SKM-1 (cell line): ENCODE results near the gene UPK3A.

Experiments used
- DNase-seq: peaks from one replicate; lab custom pipeline; 2025; ENCODE audit not compliant: unreplicated experiment; lab: John Stamatoyannopoulos, UW

UPK3A gene

DNA sequence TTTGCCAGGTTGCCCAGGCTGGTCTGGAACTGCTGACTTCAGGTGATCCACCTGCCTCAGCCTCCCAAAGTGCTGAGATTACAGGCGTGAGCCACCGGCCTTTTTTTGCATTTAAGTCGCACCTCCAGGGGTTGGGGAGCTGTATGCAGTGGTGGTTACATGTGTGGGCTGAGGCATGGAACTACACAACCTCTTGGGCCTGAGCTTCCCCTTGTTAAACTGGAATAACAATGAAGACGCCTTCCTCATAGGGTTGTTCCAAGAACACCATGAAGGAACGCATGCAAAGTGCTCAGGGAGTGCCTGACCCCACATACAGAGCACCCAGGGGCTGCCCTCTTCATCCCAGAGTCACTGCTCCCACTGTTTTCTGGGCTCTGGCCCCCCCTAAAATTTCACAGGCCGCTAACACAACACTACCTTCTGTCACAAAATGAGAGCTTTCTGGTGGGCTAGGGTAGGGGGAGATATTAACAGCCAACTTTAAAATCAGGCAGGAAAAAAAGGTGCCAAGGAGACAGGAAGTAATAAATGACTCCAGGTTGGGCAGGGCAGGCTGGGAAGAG lies 23.7 kb downstream of the UPK3A start:
- DNase-seq = no peak

DNA sequence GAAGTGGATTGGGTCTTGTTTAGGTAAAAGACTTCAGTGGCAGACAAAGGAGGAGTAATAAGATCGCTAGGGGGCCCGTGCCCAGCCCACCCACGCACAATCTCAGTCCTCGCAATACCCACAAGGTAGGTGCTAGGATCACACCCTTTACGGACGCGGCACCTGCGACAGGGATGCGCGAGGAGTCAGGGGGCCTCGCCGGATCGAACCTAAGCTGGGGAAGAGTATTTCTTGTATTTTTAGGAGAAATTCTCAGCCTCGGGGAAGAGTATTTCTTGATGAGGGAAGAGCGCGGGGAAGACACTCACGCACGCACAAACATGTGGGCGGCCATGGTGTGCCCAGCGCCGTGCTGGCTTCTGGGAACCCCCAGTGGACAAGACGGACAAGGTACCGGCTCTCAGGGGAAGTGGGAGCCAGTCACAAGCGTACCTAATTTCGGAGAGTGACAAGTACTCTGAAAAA lies 24.2 kb downstream of the UPK3A start:
- no peak for DNase-seq

DNA sequence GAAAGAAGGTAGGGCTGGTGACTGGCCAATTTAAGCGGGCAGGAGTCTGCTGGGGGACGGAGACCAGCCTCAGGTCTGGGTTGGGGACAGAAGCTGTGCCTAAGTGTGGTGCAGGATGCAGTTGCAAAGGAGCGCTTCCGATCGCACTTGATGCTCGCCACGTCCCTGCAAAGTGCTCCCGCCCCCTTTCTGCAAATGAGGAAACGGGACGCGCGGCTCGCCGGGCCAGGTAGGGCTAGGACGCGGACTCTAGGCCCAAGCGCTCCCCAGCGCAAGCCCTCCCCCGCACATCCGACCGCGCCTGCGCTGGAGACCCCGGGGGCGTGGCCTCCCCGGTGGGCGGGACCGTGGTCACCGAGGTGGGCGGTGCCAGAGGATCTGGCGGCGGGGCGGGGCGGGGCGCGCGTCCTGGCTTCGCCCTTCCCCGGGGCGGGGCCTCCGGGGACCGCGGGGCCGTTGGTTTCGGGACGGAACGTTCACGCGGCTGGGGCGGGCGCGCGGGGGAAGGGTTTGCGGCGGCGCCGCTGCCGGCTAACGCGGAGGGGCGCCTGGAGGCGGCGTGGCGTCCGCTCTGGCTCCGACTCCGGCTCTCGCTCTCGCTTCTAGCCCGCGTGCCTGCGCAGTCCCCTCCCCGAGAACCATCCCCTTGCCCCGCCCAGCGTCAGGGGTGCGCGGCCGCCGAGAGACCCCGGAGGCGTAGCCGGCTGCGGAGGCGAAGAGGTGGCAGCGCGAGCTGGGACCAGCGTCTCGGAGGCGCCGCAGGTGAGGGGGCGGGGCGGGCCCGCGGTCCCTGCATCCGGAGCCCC lies 24.9 kb downstream of the UPK3A start, which contains the start of gene FAM118A:
Gene FAM118A (plus strand): TSS at position 513 of the 806 bp plus-strand sequence. CDS start 12,446 bp downstream, outside the sequence.
- DNase-seq = peak; percentile 95

DNA sequence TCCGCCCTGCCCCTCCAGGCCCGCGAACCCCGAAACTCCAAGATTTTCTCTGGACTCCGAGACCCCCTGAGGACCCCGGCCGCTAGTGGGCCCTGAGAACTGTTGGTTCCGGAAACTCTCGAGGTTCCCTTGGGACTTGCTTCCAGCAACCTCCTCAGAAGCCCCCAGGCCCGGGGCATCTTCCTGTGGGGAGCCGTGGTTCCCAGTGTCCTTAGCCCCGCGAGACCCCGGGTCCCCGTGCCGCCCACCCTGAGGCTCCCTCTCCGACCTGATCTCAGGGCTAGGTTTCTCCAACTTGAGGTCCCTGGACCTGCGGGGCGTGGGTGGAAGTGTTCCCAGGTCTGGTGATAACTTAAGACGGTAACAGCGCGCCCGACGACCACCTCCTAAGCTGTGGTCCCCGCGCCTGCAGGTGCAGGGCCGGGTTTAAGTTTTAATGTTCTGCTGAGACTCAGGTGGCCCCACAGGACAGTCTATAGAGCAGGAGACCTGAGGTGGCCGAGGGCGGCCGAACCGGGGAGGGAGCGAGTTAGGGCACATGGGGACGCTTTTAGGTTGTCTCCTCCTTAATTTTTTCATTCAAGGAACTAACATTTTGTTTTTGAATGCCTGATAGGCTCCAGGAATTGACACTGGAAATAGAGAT lies 25.7 kb downstream of the UPK3A start:
- no peak for DNase-seq

DNA sequence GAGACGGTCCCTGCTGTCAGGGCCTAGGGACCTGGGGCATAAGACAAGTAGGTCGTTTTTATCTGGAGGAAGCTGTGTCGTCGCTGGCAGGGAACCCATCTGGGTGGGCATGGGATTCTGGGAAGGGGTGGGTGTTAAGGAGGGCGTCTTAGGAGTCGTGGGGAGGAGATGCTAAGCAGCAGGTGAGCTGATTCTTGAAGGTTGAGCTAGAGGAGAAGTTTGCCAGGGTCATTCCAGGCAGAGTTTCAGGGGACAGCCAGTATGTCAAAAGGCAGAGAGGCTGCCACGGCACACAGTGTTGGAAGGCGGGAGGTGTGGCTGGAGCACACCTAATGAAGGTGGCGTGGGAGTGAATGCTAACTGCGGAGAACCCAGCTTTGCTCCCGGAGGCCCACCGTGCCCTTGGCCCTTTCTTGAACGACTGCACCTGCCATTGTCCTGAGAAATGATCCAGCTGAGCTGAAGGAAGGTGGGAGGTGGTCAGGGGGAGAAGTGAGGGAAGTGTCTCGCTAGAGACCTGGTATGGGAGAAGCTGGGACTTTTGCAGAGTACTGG lies 26.3 kb downstream of the UPK3A start:
- no peak for DNase-seq

DNA sequence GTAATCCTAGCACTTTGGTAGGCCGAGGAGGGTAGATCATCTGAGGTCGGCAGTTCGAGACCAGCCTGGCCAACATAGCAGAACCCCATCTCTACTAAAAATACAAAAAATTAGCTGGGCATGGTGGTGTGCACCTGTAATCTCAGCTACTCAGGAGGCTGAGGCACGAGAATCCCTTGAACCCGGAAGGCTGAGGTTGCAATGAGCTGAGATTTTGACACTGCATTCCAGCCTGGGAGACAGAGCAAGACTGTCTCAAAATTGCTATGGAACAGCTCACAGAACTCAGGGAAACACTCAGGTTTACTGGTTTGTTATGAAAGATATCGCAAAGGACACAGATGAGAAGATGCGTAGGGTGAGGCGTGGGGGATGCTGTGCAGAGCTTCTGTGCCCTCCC lies 27.7 kb downstream of the UPK3A start:
- DNase-seq = no peak

DNA sequence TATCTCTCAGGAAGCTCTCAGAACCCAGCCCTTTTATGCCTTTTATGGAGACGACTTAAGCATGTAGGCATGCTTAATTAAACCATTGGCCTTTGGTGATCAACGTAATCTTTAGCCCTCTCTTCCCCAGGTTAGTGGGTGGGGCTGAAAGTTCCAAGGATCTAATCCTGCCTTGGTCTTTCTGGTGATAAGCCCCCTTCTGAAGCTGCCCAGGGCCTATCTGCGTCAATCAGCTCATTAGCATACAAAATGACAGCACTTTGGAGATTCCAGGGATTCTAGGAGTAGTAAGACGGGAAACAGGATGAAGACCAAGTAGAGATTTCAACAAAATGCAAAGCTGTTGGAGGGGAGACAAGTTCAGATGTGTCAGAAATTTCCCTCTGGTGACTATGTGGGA lies 28.1 kb downstream of the UPK3A start:
- DNase-seq = no peak

DNA sequence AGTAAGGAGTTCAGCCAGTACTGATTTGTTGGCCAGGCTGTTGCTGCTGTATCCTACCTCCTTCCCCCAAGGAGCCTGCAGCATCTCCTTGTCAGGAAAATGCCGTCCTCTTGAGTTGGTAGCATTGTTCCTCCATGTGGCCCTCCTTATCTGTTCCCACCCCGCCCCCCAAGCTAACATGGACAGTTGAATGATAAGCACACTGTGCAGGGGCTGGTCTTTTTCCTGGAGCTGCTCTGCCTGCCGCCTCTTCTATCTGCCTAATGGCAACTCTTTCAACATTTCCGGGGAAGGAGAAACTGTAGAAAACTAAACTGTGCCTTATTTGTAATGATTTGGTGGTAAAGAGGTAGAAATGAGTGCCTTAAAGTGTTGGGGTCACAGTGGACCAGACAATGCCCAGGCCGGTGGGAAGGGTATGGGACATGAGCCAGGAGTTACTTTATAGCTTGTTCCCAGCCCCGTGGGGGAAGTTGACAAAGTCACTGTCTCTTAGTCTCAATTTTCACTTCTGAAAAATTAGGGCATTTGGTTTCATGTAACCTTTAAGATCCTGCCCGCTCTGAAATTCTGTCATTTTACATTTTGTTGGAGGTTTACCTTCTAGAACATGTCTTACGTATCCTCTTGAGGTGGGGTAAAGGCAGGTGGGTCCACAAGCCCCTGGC lies 29.4 kb downstream of the UPK3A start:
- DNase-seq = no peak

DNA sequence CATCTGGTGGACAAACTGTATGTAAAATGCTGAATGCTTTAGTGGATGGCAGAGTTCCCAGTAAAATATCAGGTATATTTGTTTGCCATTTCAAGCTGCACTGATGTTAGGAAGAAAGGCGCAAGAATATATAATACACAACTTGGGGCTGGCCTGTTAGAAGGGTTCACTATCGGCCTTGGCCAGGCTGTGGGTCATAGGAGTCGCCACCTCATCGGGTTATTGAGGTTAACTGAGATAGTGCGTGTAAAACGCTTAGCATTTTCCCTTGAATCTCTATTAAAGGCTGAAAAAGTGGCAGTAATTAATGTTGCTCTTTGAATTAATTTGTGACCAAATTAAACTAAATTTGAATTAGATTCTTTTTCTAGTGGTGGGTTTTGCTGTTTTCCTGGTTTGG lies 30.0 kb downstream of the UPK3A start:
- no peak for DNase-seq

DNA sequence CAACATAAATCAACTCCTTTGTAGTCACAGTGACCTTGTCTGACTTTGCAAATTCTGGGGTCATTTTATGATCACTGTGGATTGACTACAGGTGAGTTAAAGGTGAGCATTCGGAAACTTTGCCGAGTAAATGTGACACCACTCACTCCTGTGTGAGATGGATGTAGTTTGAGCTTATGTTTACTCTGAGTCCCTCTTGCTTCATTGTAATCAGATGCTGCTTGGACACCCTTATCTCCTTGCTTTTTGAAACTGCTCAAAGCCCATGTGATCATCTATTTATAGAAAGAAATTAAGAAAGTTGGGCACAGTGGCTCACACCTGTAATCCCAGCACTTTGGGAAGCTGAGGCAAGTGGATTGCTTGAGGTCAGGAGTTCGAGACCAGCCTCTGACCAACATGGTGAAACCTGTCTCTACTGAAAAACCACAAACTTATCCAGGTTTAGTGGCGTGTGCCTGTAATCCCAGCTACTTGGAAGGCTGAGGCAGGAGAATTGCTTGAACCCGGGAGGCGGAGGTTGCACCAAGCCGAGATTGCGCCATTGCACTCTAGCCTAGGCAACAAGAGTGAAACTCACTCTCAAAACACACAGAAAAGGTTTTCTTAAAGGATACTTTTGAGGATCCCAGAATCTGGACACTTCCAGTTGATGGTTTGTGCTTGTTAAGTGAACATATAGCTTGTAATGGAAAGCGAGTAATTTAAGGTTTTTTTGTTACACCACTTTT lies 32.2 kb downstream of the UPK3A start:
- DNase-seq = no peak

DNA sequence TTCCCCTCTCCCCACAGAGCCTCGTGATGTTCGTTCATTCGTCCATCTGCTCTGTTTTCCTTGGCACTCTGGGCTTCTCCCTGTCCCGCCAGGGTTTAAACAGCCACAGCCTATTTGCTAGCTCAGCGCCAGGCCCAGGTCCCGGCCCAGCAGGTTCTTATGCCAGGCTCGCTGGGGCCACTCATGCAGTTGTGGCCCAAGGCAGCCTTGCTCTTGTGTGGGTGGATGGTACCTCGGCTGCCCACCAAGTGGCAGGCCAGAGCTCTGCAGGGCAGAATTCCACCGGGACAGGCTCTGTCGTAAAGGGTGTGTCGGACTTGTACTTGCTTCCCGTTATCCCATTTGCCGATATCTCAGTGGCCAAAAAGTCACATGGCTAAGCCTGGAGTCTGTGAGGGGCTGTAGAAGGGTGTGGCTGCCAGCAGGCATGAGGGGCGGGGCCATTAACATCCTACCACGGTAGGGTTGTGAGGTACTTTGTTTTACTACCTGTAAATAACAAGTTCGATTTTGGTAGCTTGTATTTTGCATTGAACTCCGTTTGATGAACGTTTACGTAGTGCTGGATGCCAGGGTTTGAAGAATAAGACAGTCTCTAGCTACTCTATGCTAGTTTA lies 32.9 kb downstream of the UPK3A start:
- no peak for DNase-seq

DNA sequence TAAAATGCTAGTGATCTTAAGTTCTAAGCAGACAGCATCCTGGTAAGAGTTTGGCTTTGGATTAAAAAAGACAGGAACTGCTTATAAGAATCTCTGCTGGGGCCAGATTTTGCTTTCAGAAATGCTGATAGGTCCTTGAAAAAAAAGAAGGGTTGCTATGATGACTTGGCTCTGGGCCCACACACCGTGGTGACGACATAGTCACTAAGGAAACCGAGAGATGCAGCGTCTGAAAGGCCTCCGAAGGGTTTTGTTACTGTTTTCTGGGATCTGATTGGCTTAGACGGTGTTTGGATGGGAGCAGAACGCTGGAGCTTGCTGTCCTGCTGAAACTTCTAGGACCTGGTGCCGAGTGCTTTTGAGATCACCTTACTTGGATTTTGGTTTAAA lies 33.4 kb downstream of the UPK3A start:
- no peak for DNase-seq

DNA sequence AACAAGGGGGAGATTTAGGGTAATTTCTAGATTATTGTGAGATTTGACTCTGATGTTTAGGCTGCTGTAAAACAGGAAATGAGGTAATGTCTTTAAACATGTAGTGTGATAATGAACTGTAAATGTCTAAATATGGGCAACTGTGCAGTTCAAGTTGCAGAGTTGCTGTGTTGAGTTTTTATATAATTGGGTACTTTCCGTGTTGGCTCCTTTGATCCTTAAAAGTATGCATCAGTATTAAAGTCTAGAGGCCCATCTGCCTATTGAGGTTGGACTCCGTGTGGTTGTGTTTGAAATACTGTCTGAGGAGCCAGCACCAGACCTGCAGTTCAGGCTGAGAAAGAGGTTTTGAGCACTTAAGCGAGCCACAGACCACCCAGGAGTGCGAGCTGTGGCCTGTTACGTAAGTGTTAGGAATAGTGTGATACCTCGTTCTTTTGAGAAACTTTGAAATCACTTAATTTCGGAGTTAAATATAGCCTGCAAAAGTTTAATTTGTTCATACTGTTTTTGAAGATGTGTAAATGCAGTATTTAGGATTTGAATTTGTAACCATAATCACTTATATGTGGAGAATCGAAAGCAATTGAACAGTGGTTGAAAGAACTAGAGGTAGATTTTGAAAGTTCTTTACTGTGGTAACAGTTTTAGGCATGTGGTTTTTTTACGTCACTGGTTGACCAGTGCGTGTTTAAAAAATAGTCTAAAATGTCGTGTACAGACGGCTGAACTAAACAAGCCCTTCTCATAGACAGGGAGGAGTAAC lies 34.0 kb downstream of the UPK3A start:
- no peak for DNase-seq

DNA sequence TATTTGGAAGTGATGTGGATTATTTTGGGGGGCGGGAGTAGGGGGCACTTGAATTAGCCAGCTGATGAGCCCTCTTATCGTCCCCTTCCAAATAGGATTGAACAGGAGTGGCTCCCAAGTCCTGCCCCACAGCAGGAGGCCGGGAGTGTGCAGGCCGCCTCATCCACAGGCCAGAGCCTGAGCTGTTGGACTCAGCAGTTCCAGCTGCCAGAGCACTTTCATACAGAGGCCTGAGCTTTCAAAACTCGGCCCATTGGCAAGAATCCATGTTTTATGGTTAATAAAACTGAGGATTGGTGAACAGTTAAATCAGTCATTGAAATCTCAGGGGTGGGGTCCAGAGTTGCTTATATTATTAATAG lies 34.6 kb downstream of the UPK3A start:
- no peak for DNase-seq

DNA sequence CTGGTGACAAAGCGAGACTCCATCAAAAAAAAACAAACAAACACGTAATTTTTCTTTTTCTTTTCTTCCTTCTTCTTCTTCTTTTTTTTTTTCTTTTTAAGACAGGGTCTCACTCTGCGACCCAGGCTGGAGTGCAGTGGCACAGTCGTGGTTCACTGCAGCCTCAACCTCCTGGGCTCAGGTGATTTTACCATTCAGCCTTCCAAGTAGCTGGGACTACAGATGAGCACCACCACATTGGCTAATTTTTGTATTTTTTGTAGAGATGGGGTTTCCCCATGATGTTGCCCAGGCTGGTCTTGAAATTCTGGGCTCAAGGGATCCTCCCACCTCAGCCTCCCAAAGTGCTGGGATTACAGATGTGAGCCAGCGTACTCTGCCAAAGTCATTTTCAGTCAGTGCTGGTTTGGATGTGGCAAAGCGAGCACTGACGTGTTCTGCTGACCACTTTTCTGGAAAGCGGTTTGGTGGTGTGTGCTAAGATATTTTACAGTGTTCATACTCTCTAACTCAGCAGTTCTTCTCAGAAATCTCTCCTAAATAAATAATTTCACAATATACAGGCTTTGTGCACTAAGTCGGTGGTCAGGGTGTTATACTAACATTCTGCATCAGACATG lies 35.7 kb downstream of the UPK3A start:
- DNase-seq = no peak

DNA sequence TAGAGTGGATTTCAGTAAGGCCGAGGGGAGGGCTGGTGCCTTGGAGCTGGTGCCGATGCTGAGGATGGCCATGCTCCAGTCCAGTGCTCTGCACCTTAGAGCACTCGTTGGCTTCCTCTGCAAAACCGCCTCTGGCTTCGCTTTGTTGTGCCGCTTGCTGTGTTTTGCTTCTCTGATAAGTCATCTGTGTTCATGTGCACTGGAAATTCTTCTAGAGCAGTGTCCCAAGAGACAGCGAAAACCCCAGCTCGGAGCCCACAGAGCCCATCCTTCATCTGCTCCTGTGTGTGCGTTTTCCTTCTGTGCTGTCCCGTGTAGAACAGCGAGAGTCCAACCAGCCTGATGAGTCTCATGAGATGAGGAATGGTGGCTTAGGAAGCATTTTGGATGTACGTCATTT lies 37.1 kb downstream of the UPK3A start:
- no peak for DNase-seq

DNA sequence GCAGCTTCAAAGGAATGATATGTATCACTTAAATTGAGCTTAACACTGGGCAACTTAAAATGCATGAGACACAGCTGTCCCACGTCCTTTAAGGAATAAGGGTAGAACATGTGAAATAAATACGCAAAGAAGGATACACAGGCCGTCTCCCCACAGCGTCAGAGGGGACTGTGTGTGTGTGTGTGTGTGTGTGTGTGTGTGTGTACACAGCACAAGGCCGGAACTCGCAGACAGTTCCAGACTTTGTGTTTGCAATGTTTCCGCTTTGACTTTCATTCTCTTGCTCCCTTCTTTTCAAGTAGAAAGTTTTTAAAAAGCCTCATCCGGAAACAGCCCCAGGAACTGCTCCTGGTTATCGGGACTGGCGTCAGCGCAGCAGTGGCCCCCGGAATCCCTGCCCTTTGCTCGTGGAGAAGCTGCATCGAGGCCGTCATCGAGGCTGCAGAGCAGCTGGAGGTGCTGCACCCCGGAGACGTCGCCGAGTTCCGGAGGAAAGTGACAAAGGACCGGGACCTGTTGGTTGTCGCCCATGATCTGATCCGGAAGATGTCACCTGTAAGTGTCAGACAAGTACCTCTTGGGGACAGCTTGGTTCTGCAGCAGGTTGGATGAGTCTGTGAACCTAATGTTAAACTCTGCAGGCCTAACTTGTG lies 38.2 kb downstream of the UPK3A start:
- no peak for DNase-seq

DNA sequence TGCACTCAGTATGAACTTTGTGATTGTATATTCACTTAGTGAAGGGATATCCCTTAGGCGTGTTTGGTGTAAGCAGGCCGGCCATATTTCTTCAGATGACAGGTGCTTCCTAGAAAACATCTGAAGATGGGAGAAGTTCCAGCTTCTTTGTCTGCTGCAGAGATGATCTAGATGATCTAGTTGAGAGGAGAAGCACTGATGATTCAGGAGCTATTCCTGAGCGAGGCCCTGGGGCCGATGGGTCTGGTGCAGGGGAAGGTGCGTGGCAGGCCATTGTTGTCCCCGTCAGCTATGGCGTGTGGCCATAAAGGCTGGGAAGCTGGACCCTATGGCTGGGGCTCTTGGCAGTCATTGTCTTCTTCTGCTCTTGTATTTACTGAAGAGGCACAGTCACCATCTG lies 38.9 kb downstream of the UPK3A start:
- no peak for DNase-seq

DNA sequence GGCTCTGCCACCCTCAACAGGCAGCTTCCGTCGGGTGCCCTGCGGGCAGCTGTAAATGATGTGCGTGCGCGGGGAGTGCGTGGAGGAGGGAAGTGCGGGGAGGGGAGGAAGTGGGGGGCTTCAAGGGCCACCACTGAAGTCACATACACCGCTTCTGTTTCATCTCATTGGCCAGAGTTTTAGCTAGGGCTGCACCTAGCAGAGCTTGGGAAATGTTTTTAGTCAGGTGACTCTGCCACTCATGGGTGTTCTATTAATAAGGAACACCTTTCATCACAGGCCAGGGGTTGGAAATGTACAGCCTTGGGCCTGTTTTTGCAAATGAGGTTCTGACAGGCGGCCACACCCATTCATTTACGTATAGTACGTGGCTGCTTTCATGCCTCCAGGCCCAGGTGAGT lies 39.6 kb downstream of the UPK3A start:
- DNase-seq = no peak
